Mesenchymal stem cell (in vitro differentiated cells and primary cell): ENCODE data around the gene TYROBP.
A peak's percentile ranks its signal among the peaks of the same experiment; 100 is the strongest.

Source experiments
- DNase-seq: peaks from one replicate; pipeline ENCODE4 v3.0.0-alpha.2; 2013
- H2AFZ ChIP-seq: one replicate; pipeline ENCODE4 v1.6.1; 2013; ENCODE audit warnings: low read depth, mild to moderate bottlenecking, control low read depth, inconsistent platforms, low read length, moderate library complexity
- H2AK5ac ChIP-seq: 2 replicates; pipeline ENCODE4 v1.6.1; 2013; ENCODE audit warnings: low read length, moderate library complexity, mild to moderate bottlenecking, inconsistent platforms; ENCODE audit not compliant: severe bottlenecking
- H2BK120ac ChIP-seq: one replicate; pipeline ENCODE4 v1.6.1; 2013; ENCODE audit warnings: low read depth, mild to moderate bottlenecking, inconsistent platforms, low read length, moderate library complexity
- H2BK12ac ChIP-seq, 2 experiments: one replicate each; pipeline ENCODE4 v1.6.1; 2013; ENCODE audit warnings: inconsistent platforms in 2 of 2, low read length in 2 of 2, mild to moderate bottlenecking in 2 of 2, moderate library complexity in 2 of 2, control low read depth in 1 of 2
- H2BK15ac ChIP-seq: one replicate; pipeline ENCODE4 v1.6.1; 2013; ENCODE audit warnings: mild to moderate bottlenecking, low read depth, inconsistent platforms; ENCODE audit not compliant: poor library complexity, severe bottlenecking
- H2BK5ac ChIP-seq: 2 replicates; pipeline ENCODE4 v1.6.1; 2013; ENCODE audit warnings: low read depth, mild to moderate bottlenecking, low read length, control low read depth, inconsistent platforms; ENCODE audit not compliant: poor library complexity, severe bottlenecking
- H3K14ac ChIP-seq, 2 experiments: one replicate each; pipeline ENCODE4 v1.6.1; 2013; ENCODE audit warnings: inconsistent platforms in 2 of 2, low read length in 2 of 2, control low read depth in 1 of 2, mild to moderate bottlenecking in 1 of 2, moderate library complexity in 1 of 2
- H3K18ac ChIP-seq, 2 experiments: one replicate each; pipeline ENCODE4 v1.6.1; 2013; ENCODE audit warnings: inconsistent platforms in 2 of 2, low read length in 2 of 2, control low read depth in 1 of 2, low read depth in 1 of 2, mild to moderate bottlenecking in 1 of 2
- H3K23ac ChIP-seq, 2 experiments: one replicate each; pipeline ENCODE4 v1.6.1; 2013; ENCODE audit warnings: inconsistent platforms in 2 of 2, low read length in 2 of 2, mild to moderate bottlenecking in 2 of 2, moderate library complexity in 2 of 2, control low read depth in 1 of 2
- H3K27ac ChIP-seq: 2 replicates; pipeline ENCODE4 v1.5.1; 2013; ENCODE audit warnings: mild to moderate bottlenecking, moderate library complexity, low read length, control low read depth, inconsistent platforms; ENCODE audit not compliant: poor library complexity, severe bottlenecking
- H3K27me3 ChIP-seq, 2 experiments: 2 replicates each; pipeline versions ENCODE4 v1.6.1 to v1.7.0; 2013; ENCODE audit warnings: low read length in 2 of 2, mild to moderate bottlenecking in 2 of 2, moderate library complexity in 2 of 2, control low read depth in 1 of 2, inconsistent platforms in 1 of 2; ENCODE audit not compliant: control insufficient read depth in 1 of 2, insufficient read depth in 1 of 2
- H3K36me3 ChIP-seq, 2 experiments: 2 replicates each; pipeline versions ENCODE4 v1.6.1 to v1.7.0; 2013; ENCODE audit warnings: low read length in 2 of 2, control low read depth in 1 of 2, inconsistent platforms in 1 of 2, low read depth in 1 of 2, mild to moderate bottlenecking in 1 of 2; ENCODE audit not compliant: insufficient read depth in 2 of 2, control insufficient read depth in 1 of 2
- H3K4ac ChIP-seq, 2 experiments: one replicate each; pipeline ENCODE4 v1.6.1; 2013; ENCODE audit warnings: inconsistent platforms in 2 of 2, low read length in 2 of 2, mild to moderate bottlenecking in 2 of 2, moderate library complexity in 2 of 2, control low read depth in 1 of 2, low read depth in 1 of 2
- H3K4me1 ChIP-seq: 2 replicates; pipeline ENCODE4 v1.6.1; 2013; ENCODE audit warnings: low read depth, low read length, control low read depth; ENCODE audit not compliant: control insufficient read depth, insufficient read depth
- H3K4me2 ChIP-seq: 2 replicates; pipeline ENCODE4 v1.6.1; 2013; ENCODE audit warnings: low read length, mild to moderate bottlenecking, inconsistent platforms; ENCODE audit not compliant: poor library complexity, severe bottlenecking
- H3K4me3 ChIP-seq, 2 experiments: 2 replicates each; pipeline versions ENCODE4 v1.5.1 to v1.7.0; 2013; ENCODE audit warnings: low read length in 2 of 2, mild to moderate bottlenecking in 2 of 2, control low read depth in 1 of 2, low read depth in 1 of 2; ENCODE audit not compliant: insufficient read depth in 1 of 2
- H3K79me1 ChIP-seq: replicated peaks from 2 replicates; pipeline ENCODE4 v1.6.1; 2013; ENCODE audit warnings: mild to moderate bottlenecking, control low read depth, low read length, inconsistent platforms; ENCODE audit not compliant: poor library complexity, severe bottlenecking
- H3K9ac ChIP-seq: 2 replicates; pipeline ENCODE4 v1.7.0; 2013; ENCODE audit warnings: mild to moderate bottlenecking, low read length, moderate library complexity
- H3K9me3 ChIP-seq: 2 replicates; pipeline ENCODE4 v1.7.0; 2013; ENCODE audit warnings: mild to moderate bottlenecking, low read length; ENCODE audit not compliant: control insufficient read depth
- H4K8ac ChIP-seq: one replicate; pipeline ENCODE4 v1.6.1; 2013; ENCODE audit warnings: inconsistent platforms, mild to moderate bottlenecking, low read length, moderate library complexity
- H4K91ac ChIP-seq: one replicate; pipeline ENCODE4 v1.6.1; 2013; ENCODE audit warnings: mild to moderate bottlenecking, low read length, inconsistent platforms
- whole genome bisulfite sequencing: methylation state at CpG from one replicate; pipeline ENCODE4 v1.1.7; 2013; ENCODE audit warnings: mixed read lengths; 5-methylcytosine and 5-hydroxymethylcytosine counted together

TYROBP gene

DNA sequence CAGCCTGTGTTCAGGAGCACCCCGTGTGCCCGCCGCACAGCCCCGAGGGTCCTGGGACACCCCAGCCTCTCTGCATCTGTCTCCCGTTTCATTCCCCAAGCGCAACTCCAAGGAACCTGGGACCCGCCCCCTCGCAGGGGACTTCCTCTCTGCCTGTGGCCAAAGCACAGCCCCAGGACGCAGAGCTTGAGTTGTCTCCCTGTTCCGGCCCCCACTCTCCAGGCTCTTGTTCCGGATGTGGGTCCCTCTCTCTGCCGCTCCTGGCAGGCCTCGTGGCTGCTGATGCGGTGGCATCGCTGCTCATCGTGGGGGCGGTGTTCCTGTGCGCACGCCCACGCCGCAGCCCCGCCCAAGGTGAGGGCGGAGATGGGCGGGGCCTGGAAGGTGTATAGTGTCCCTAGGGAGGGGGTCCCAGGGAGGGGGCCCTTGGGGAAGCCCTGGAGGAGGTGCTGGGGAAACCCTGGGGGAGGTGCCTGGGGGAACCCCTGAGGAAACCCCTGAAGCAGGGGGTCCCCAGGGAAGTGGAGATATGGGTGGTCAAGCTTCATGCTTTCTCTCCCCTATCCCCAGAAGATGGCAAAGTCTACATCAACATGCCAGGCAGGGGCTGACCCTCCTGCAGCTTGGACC is 4.4 kb downstream of the TYROBP start:
- Histone ChIP-seq H3K9ac (peak overlapping the region; percentile 57), H3K9me3 (no peaks in the 10 kb centered on the region), H2BK15ac (peak overlapping the region; percentile 62), H3K36me3 (no peaks in the 10 kb centered on the region), H2AK5ac (peak overlapping the region; percentile 43), H3K4me1 (peaks cover 23% of the 10 kb centered on the region), H3K4me3 (peak overlapping the region; percentile 20 to 37), H2AFZ (peak overlapping the region; percentile 29), H3K18ac (peak overlapping the region; percentile 87 to 89), H3K27ac (no peak overlapping the region), H3K23ac (no peak overlapping the region), H3K4ac (peak overlapping the region; percentile 46 to 95), H2BK12ac (peak overlapping the region; percentile 61 to 88), H2BK5ac (peak overlapping the region; percentile 24), H2BK120ac (peak overlapping the region; percentile 64), H3K79me1 (peaks cover 5% of the 10 kb centered on the region), H3K27me3 (no peaks in the 10 kb centered on the region), H3K14ac (no peak overlapping the region), H3K4me2 (peak overlapping the region; percentile 63), H4K91ac (peak overlapping the region; percentile 57), H4K8ac (peak overlapping the region; percentile 95)
- DNase-seq, result peak; percentile 83
- WGBS, result 5% methylated on average over 24 of the region's 24 CpGs

DNA sequence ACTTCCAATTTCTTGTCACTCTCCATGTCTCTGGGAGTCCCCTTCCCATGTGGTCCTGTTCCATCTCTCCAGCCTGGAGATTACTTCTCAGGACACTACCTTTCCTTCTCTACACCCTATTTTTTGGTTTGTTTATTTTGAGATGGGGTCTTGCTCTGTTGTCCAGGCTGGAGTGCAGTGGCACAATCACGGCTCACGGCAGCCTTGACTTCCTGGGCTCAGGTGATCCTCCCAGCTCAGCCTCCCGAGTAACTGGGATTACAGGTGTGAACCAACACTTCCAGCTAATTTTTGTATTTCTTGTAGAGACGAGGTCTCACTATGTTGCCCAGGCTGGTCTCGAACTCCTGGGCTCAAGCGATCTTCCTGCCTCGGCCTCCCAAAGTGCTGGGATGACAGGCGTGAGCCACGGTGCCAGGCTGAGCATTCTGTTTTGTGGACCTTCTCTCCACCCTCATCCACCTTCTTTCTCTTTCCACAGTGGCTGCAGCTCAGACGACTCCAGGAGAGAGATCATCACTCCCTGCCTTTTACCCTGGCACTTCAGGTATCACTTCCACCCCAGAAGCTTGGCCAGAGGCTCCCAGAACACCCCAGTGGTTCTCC is 5.1 kb downstream of the TYROBP start:
- peaks cover 10% of the 10 kb centered on the region for H3K79me1 ChIP-seq
- peak overlapping the region; percentile 57 for H3K9ac ChIP-seq
- WGBS, result 83% methylated on average over 10 of the region's 10 CpGs
- H3K36me3 ChIP-seq, result no peaks in the 10 kb centered on the region
- no peaks in the 10 kb centered on the region for H3K9me3 ChIP-seq
- peaks cover 27% of the 10 kb centered on the region for H3K4me1 ChIP-seq
- peak overlapping the region; percentile 62 for H2BK15ac ChIP-seq
- peak overlapping the region; percentile 57 for H4K91ac ChIP-seq
- no peak overlapping the region for H2AK5ac ChIP-seq
- H3K27me3 ChIP-seq, result no peaks in the 10 kb centered on the region
- peak overlapping the region; percentile 20 to 37 for H3K4me3 ChIP-seq
- H3K14ac ChIP-seq, result no peak overlapping the region
- H4K8ac ChIP-seq, result peak overlapping the region; percentile 95
- peak overlapping the region; percentile 63 for H3K4me2 ChIP-seq
- H3K27ac ChIP-seq, result no peak overlapping the region
- no peak for DNase-seq
- peak overlapping the region; percentile 46 to 95 for H3K4ac ChIP-seq
- H3K23ac ChIP-seq, result no peak overlapping the region
- H2BK120ac ChIP-seq, result peak overlapping the region; percentile 62
- no peak overlapping the region for H2BK5ac ChIP-seq
- peak overlapping the region; percentile 29 for H2AFZ ChIP-seq
- peak overlapping the region; percentile 87 to 89 for H3K18ac ChIP-seq
- H2BK12ac ChIP-seq, result peak overlapping the region; percentile 79 to 88

GRCh38 chr19:35901854-35902661 is 6.0 kb downstream of the TYROBP start, which contains the start of gene HCST:
Gene HCST, plus strand, starts transcription at chr19:35902529. Its CDS starts 65 bp downstream, at chr19:35902594.
- H3K36me3 ChIP-seq, result peaks cover 5 to 7% of the 10 kb centered on the region in 2 experiments
- peak within 1 kb of the TSS; percentile 92 for H3K9ac ChIP-seq
- H3K4ac ChIP-seq, result peak within 1 kb of the TSS; percentile 46 to 95
- H3K4me3 ChIP-seq, result peak within 1 kb of the TSS; percentile 37 to 93
- H2BK5ac ChIP-seq, result no peak within 1 kb of the TSS
- H3K9me3 ChIP-seq, result no peaks in the 10 kb centered on the region
- H2BK15ac ChIP-seq, result peak within 1 kb of the TSS; percentile 62
- H3K14ac ChIP-seq, result no peak within 1 kb of the TSS
- peaks cover 18% of the 10 kb centered on the region for H3K79me1 ChIP-seq
- peak within 1 kb of the TSS; percentile 62 for H2AK5ac ChIP-seq
- H2BK120ac ChIP-seq, result peak within 1 kb of the TSS; percentile 62
- peak within 1 kb of the TSS; percentile 63 for H3K4me2 ChIP-seq
- peak within 1 kb of the TSS; percentile 69 for H4K91ac ChIP-seq
- H3K23ac ChIP-seq, result peak within 1 kb of the TSS in 1 of 2 experiments; percentile 5
- 42% methylated on average over 6 of the region's 6 CpGs for WGBS
- no peaks in the 10 kb centered on the region for H3K27me3 ChIP-seq
- peak within 1 kb of the TSS; percentile 48 for H3K27ac ChIP-seq
- DNase-seq, result no peak
- H3K4me1 ChIP-seq, result peaks cover 31% of the 10 kb centered on the region
- H3K18ac ChIP-seq, result peak within 1 kb of the TSS; percentile 87 to 89
- H2AFZ ChIP-seq, result peak within 1 kb of the TSS; percentile 29
- peak within 1 kb of the TSS; percentile 95 for H4K8ac ChIP-seq
- peak within 1 kb of the TSS; percentile 79 to 88 for H2BK12ac ChIP-seq
